Measurements from ENCODE around the gene EPHA8. TPM values are rescaled to one million over a fixed set of nuclear protein-coding genes. Genes with fewer than 3 reads are reported as not detected.

The EPHA8 gene
- polyA plus RNA-seq, 1 of the 3 experiments (the other 2 are of a cell fraction) = 0.02 TPM

GRCh38 chr1:22527122-22527521 lies 36.2 kb upstream of the EPHA8 start:
- Histone ChIP-seq H3K4me2 (no peak overlapping the region), H2AFZ (ENCODE audit: low read depth) (no peak overlapping the region), H3K4me3 (ENCODE audit: low read depth in 2 of 2, low read length in 1 of 2) (no peak overlapping the region), H3K9me2 (no peaks in the 10 kb centered on the region), H4K20me1 (ENCODE audit: insufficient read depth) (no peaks in the 10 kb centered on the region), H3K9me3 (no peaks in the 10 kb centered on the region), H3K27me3 (ENCODE audit: insufficient read depth) (no peaks in the 10 kb centered on the region), H3K79me2 (ENCODE audit: insufficient read depth) (no peaks in the 10 kb centered on the region), H3K27ac (ENCODE audit: low read depth in 2 of 2, low read length in 1 of 2) (peak overlapping the region in 1 of 2 experiments; percentile 76; a peak in 2 of 4 replicates), H3F3A (replicated peaks; ENCODE audit: insufficient read depth) (no peaks in the 10 kb centered on the region), H3K36me3 (replicated peaks in 1 of 2; ENCODE audit: control insufficient read depth in 1 of 2, insufficient read depth in 2 of 2, low read length in 1 of 2) (peaks cover 0 to 51% of the 10 kb centered on the region in 2 experiments), H3K9ac (no peak overlapping the region), H3K4me1 (ENCODE audit: control insufficient read depth in 1 of 2, insufficient read depth in 2 of 2, low read depth in 1 of 2, low read length in 1 of 2) (peaks cover 0 to 31% of the 10 kb centered on the region in 2 experiments; a peak in 1 of 4 replicates)
- TF ChIP-seq EP300 (IDR thresholded peaks at IDR 0.05; ENCODE audit: borderline replicate concordance in 1 of 2, low read depth in 1 of 2, low read length in 1 of 2) = no peak; a peak in 1 of 4 replicates
- TF ChIP-seq GABPA (IDR thresholded peaks at IDR 0.05; ENCODE audit: low read depth) = no peak
- peak; percentile 62 for TF ChIP-seq GATA2 (CRISPR knock-in tag; IDR thresholded peaks at IDR 0.05)
- TF ChIP-seq RAD21 (IDR thresholded peaks at IDR 0.05; ENCODE audit: low read length) = peak; percentile 38
- TF ChIP-seq TAF1 (IDR thresholded peaks at IDR 0.05; ENCODE audit: borderline replicate concordance, low read depth, low read length) = no peak
- TF ChIP-seq, protein P1, sequence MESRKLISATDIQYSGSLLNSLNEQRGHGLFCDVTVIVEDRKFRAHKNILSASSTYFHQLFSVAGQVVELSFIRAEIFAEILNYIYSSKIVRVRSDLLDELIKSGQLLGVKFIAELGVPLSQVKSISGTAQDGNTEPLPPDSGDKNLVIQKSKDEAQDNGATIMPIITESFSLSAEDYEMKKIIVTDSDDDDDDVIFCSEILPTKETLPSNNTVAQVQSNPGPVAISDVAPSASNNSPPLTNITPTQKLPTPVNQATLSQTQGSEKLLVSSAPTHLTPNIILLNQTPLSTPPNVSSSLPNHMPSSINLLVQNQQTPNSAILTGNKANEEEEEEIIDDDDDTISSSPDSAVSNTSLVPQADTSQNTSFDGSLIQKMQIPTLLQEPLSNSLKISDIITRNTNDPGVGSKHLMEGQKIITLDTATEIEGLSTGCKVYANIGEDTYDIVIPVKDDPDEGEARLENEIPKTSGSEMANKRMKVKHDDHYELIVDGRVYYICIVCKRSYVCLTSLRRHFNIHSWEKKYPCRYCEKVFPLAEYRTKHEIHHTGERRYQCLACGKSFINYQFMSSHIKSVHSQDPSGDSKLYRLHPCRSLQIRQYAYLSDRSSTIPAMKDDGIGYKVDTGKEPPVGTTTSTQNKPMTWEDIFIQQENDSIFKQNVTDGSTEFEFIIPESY (IDR thresholded peaks at IDR 0.05; ENCODE audit: borderline replicate concordance, low read depth) = no peak
- 0 out of 2 replicates have a peak, but pooled peaks have one; percentile 20 for TF ChIP-seq SMC3 (IDR thresholded peaks at IDR 0.05; ENCODE audit: low read depth, low read length)
- 77% methylated on average over 7 of the region's 7 CpGs for WGBS (ENCODE audit: low lambda C conversion rate)
- DNase-seq = peak; percentile 75
- ChIA-PET CTCF (interaction anchor here (0.6 to 11.7 kb wide), 71 partner anchors 10 to 420 kb away, joined by 3 to 289 read pairs (median 6); partner anchors contain the start of genes C1QA, C1QB and C1QC), POLR2A (interaction anchor here (1.0 to 1.1 kb wide), 2 partner anchors 56 to 115 kb away, joined by 3 read pairs; no protein-coding TSS in a partner anchor)

GRCh38 chr1:22527555-22528296 lies 35.6 kb upstream of the EPHA8 start:
- no peak overlapping the region for H2AFZ ChIP-seq (ENCODE audit: low read depth)
- H3K9ac ChIP-seq = no peak overlapping the region
- peak; percentile 71 for DNase-seq
- H3K9me3 ChIP-seq = no peaks in the 10 kb centered on the region
- peaks cover 0 to 48% of the 10 kb centered on the region in 2 experiments for H3K36me3 ChIP-seq (replicated peaks in 1 of 2; ENCODE audit: control insufficient read depth in 1 of 2, insufficient read depth in 2 of 2, low read length in 1 of 2)
- H3K4me2 ChIP-seq = no peak overlapping the region
- ChIA-PET POLR2A (interaction anchor here (0.6 to 1.1 kb wide), 3 partner anchors 55 to 867 kb away, joined by 3 read pairs; no protein-coding TSS in a partner anchor), CTCF (interaction anchor here (0.6 to 11.7 kb wide), 78 partner anchors 11 to 422 kb away, joined by 3 to 289 read pairs (median 6); partner anchors contain the start of genes C1QA, C1QB and C1QC)
- H3K4me1 ChIP-seq (ENCODE audit: control insufficient read depth in 1 of 2, insufficient read depth in 2 of 2, low read depth in 1 of 2, low read length in 1 of 2) = peaks cover 0 to 35% of the 10 kb centered on the region in 2 experiments; a peak in 1 of 4 replicates
- TF ChIP-seq SMC3 (IDR thresholded peaks at IDR 0.05; ENCODE audit: low read depth, low read length) (peak; percentile 63; the same call in 1 of the 2 replicates), MXI1 (IDR thresholded peaks at IDR 0.05; ENCODE audit: low read depth, low read length) (peak; percentile 77; the same call in 1 of the 2 replicates), POLR2AphosphoS5 (IDR thresholded peaks at IDR 0.05; ENCODE audit: low read depth, low read length) (no peak), RAD21 (IDR thresholded peaks at IDR 0.05; ENCODE audit: low read length) (peak; percentile 83), FOXM1 (IDR thresholded peaks at IDR 0.05; ENCODE audit: low read depth) (no peak), NFIC (IDR thresholded peaks at IDR 0.05; ENCODE audit: borderline replicate concordance) (no peak), JUND (IDR thresholded peaks at IDR 0.05) (no peak), RXRA (IDR thresholded peaks at IDR 0.05; ENCODE audit: borderline replicate concordance, low read depth) (no peak)
- TF ChIP-seq, protein P2, sequence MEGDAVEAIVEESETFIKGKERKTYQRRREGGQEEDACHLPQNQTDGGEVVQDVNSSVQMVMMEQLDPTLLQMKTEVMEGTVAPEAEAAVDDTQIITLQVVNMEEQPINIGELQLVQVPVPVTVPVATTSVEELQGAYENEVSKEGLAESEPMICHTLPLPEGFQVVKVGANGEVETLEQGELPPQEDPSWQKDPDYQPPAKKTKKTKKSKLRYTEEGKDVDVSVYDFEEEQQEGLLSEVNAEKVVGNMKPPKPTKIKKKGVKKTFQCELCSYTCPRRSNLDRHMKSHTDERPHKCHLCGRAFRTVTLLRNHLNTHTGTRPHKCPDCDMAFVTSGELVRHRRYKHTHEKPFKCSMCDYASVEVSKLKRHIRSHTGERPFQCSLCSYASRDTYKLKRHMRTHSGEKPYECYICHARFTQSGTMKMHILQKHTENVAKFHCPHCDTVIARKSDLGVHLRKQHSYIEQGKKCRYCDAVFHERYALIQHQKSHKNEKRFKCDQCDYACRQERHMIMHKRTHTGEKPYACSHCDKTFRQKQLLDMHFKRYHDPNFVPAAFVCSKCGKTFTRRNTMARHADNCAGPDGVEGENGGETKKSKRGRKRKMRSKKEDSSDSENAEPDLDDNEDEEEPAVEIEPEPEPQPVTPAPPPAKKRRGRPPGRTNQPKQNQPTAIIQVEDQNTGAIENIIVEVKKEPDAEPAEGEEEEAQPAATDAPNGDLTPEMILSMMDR (IDR thresholded peaks at IDR 0.05) = peak; percentile 27
- TF ChIP-seq, protein P3, sequence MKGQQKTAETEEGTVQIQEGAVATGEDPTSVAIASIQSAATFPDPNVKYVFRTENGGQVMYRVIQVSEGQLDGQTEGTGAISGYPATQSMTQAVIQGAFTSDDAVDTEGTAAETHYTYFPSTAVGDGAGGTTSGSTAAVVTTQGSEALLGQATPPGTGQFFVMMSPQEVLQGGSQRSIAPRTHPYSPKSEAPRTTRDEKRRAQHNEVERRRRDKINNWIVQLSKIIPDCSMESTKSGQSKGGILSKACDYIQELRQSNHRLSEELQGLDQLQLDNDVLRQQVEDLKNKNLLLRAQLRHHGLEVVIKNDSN (IDR thresholded peaks at IDR 0.05; ENCODE audit: borderline replicate concordance, low read depth) = no peak
- H3K27me3 ChIP-seq (ENCODE audit: insufficient read depth) = no peaks in the 10 kb centered on the region
- WGBS (ENCODE audit: low lambda C conversion rate) = 90% methylated on average over 13 of the region's 15 CpGs
- H3K27ac ChIP-seq (ENCODE audit: low read depth in 2 of 2, low read length in 1 of 2) = peak overlapping the region in 1 of 2 experiments; percentile 76; a peak in 2 of 4 replicates
- H3K79me2 ChIP-seq (ENCODE audit: insufficient read depth) = no peaks in the 10 kb centered on the region
- H3K4me3 ChIP-seq (ENCODE audit: low read depth in 2 of 2, low read length in 1 of 2) = no peak overlapping the region; a peak in 1 of 4 replicates
- H3K9me2 ChIP-seq = no peaks in the 10 kb centered on the region
- no peaks in the 10 kb centered on the region for H4K20me1 ChIP-seq (ENCODE audit: insufficient read depth)
- no peaks in the 10 kb centered on the region for H3F3A ChIP-seq (replicated peaks; ENCODE audit: insufficient read depth)

Measured in SK-N-SH (cell line).